Stimulated activated CD4-positive, alpha-beta T cell treated with anti-CD3 and anti-CD28 coated beads, TNF-alpha, amount 100 ng/mL, for 4 hours (primary cell): ENCODE measurements around the gene IRF5.
"Not testable (repeated sequence)": the region's sequence is repeated elsewhere in the genome, so short reads cannot be mapped to it uniquely, and the experiment has no call there.

Experiments used
- DNase-seq, 3 experiments: peaks; one replicate each; pipeline ENCODE4 v3.0.0-alpha.2; 2020; ENCODE audit warnings: low read depth in 3 of 3

Gene IRF5

DNA sequence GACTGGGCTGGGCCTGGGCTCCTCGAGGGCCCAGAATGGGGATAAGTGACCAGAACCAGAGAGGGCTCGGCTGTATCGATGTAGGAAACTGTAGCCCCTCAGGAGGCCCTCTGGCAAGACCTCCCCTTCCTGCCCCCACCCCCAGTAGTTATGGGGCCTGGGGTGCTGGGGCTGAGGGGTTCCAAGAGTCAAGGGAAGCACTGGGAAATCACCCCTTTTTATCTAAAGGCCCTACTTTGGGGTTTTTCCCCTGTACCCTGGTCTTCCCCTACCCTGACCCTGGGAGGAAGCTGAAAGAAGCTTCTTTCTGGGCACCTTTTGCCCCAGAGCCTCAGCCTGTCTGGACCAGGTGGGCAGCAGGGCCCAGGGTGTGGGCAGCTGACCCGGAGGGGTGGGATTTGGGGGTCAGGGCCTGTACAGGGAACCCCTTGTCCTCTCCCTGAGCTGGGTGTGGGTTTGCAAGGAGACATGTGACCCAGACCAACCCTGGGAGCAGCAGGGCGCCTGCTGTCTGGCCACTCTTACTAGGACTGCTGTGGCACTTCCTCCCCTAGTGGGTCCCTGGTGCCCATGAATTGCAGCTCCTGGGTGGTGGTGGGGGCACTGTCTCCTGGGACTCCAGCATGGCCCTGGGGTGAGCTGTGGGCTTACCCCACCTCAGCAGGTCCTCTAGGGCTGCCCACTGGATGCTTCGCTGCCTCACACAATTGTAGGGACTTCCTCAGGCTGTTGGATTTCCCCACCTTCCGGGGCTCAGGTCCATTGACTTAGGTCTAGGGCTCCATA is 1.5 kb downstream of the IRF5 start:
- DNase-seq = no peak

DNA sequence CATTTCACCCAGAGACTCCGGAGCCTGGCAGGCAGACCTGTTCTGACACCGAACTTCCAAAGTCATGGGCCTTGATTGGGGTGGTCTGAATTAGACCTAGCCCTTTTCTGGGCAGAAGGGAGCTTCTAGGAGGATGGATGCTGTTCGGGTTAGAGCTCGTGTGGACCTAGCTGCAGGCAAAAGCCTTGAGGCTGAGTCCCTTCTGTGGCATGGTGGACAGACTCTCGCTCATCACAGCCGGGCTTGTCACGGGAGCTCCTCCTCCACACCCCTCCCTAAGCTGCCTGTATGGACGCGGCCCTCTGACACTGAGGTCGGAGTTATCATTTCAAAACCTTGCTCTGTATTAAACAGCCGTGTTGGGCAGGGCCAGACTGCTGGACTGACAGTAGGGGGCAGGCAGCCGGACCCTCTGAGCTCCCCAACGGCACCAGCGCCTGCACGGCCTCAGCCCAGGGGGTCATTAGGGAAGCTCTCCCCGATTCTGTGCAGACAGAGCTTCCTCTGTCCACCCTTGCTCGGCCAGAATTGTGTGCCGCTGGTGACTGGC is 2.2 kb downstream of the IRF5 start:
- no peak for DNase-seq

DNA sequence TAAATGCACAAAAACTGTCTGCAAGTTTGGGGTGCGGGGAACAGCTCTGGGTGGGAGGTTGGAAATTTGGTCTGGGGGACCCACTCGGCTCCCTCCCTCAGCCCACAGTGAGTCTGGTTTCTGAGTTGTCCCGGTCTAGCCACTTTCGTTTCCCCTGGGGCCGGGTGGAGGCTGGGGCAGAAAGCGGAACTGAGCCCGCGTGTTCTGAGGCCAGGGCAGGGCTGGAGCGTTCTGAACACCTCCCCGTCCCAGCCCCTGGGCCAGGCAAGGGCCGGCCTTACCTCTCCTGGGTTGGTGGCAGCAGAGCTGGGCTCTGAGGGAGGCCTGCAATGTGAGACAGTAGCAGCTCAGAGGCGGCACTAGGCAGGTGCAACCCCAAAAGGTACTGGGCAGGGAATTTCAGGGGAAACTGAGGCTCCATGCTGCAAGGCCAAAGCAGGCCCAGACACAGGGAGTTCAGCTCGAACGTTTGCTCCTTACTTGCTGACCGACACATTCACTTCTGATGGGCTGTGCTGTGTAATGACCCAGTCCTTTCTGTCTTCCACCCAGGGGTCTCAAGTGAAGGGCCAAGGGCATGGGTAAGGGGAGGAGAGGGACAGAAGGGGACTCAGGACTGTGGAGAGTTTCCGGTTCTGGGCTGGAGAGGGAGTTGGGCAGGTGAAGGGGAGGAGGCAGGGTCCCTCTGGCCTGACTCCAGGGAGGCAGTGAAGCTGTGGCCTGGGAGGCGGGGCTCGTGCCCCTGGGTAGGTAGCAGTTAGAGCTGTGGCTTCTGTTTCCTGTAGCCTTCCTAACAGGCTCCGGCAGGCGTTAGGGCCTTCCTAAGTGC is 3.0 kb downstream of the IRF5 start:
- DNase-seq = no peak

DNA sequence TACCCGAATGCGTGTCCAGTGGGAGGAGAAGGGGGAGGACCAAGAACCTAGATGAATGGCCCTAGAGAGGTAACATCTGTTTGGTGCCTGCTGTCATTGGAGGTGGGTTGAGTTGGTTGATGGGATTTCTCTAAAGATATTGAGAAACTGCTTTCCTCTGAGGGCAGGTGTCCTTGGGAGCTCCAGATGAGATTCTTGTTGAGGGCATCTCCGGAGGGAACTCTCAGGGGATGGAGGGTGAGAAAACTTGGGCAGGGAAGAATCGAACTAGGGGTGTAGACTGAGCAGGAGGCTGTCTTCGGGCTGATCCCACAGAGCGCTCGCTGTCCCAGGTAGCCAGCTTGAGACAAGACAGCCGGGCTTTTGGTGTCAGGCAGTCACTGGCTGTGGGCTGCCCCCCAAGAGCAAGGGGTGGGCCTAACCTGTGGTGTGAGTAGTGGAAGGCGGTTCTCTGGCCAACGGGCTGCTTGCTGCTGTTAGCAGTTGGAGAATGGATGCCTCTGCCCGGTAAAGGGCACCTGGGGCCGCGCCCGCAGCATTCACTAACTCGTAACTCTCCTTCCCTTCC is 3.7 kb downstream of the IRF5 start:
- DNase-seq = no peak

DNA sequence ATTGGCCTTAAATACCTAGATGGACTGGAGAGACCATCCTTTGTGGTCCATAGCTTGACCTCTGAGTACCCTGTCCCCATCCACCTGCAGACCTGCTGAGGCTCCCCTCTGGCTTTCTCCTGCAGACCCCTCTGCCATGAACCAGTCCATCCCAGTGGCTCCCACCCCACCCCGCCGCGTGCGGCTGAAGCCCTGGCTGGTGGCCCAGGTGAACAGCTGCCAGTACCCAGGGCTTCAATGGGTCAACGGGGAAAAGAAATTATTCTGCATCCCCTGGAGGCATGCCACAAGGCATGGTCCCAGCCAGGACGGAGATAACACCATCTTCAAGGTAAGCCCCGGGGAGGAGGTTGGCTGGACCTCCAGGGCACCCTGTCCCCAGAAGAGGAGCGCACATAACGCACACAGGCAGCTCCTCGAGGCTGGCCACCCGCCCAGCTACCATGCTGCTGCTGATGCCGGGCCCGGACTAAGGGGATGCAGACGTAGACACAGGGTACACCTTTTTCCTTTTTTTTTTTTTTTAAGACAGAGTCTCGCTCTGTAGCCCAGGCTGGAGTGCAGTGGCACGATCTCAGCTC is 4.3 kb downstream of the IRF5 start:
- no peak for DNase-seq

DNA sequence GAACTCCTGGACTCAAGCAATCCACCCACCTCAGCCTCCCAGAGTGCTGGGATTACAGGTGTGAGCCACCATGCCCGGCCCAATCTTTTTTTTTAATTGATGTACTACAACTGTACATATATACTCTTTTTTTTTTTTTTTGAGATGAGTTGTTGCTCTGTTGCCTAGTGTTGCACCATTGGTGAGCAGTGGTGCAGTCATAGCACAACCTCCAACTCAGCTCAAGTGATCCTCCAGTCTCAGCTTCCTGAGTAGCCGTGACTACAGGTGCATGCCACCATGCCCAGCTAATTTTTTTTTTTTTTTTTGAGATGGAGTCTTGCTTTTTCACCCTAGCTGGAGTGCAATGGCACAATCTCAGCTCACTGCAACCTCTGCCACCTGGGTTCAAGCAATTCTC is 5.5 kb downstream of the IRF5 start:
- not testable (repeated sequence) for DNase-seq

DNA sequence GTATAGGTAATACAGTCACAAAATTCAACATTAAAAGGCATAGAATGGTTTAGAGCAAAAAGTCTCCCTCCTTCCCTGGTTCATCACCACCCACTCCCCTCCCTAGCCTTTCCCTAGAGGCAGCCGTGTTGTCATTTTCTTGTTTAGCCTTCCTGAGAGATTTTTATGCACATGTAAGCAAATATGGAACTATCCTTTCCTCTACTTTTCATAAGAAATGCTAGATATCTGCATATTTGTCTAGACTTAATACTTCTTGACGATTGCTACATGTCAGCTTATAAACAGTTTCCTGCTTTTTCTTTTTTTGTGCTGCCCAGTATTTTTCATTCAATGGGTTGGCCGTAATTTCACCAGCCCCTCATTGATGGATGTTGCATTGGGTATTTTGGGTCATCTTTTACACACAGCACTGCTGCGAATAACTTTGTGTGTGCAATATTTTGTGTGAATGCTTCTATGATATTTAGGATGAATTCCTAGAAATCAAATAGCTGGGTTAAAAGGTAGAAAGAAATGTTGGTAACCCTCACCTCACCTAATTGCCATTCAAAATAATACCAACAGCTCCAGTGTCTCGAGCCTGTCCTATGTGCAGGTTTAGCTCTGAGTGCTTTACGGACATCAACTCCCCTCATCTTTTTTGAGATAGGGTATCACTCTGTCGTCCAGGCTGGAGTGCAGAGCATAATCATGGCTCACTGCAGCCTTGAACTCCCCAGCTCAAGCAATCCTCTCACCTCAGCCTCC is 6.9 kb downstream of the IRF5 start:
- DNase-seq = no peak

DNA sequence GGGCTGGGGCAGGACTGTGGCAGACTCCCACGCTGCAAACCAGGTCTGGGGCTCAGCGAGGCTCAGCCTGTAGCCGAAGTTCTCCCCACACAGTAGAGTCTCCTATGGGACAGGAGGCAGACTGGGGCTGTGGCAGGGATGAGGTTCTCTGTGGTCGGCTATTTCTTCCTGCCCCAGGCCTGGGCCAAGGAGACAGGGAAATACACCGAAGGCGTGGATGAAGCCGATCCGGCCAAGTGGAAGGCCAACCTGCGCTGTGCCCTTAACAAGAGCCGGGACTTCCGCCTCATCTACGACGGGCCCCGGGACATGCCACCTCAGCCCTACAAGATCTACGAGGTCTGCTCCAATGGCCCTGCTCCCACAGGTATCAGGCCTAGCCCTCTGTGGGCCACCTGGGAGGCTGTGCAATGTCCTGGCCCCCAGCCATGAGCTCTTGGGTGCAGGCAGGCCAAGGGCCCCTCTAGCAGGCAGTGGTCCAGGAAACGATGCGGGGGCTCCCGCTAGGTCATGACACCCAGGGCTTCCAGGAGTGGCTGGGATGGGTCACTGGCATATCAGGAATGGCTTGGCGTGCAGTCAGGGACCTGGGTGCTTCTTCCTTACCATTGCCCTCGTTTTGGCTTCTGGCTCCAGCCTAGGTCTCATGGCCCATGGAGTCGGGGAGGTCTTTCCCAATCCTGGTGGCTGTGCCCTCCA is 8.1 kb downstream of the IRF5 start:
- DNase-seq = no peak

DNA sequence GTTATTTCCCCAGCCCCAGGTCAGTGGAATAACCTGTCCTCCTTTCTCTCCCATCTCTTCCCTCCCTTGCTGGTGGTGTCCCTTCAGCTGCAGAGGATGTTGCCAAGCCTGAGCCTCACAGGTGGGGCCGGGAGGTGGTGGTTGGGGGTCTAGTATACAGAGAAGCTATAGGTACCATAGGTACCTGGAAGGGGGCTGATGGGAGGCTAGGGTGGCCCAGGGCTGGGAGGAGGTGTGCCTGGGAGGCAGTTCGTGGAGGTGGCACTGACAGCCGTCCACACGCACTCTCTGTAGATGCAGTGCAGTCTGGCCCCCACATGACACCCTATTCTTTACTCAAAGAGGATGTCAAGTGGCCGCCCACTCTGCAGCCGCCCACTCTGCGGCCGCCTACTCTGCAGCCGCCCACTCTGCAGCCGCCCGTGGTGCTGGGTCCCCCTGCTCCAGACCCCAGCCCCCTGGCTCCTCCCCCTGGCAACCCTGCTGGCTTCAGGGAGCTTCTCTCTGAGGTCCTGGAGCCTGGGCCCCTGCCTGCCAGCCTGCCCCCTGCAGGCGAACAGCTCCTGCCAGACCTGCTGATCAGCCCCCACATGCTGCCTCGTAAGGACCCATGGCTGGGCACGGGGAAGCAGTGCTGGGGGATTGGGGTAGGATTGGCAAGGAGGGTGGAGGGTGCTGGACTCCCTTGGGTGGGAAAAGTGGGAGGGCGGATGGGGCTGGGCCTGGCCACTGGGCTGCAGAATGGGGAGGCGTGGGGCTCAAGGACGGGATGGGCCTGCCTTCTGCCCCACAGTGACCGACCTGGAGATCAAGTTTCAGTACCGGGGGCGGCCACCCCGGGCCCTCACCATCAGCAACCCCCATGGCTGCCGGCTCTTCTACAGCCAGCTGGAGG is 9.5 kb downstream of the IRF5 start:
- no peak for DNase-seq

DNA sequence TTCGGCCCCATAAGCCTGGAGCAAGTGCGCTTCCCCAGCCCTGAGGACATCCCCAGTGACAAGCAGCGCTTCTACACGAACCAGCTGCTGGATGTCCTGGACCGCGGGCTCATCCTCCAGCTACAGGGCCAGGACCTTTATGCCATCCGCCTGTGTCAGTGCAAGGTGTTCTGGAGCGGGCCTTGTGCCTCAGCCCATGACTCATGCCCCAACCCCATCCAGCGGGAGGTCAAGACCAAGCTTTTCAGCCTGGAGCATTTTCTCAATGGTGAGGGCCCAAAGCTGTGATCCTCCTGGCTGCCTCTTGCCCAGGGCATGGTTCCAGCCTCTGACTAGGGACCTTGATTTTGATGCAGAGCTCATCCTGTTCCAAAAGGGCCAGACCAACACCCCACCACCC is 10.1 kb downstream of the IRF5 start:
- no peak for DNase-seq

DNA sequence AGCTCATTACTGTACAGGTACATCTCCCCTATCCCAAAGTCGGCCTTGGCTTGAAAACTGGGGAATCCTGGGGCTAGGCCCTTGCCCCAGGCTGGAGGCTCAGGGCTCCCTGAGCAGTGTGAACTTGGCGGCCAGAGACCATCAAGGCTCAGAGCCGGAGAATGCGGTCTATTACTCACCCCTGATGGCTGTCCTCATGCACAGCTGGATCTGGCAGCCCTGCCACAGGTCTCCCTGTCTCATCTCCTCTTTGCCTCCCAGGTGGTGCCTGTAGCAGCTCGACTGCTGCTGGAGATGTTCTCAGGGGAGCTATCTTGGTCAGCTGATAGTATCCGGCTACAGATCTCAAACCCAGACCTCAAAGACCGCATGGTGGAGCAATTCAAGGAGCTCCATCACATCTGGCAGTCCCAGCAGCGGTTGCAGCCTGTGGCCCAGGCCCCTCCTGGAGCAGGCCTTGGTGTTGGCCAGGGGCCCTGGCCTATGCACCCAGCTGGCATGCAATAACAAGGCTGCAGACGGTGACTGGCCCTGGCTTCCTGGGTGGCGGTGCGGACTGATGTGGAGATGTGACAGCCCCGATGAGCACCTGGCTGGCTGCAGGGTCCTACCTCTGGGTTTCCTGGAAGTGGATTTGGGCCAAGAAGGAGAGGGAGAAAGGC is 10.7 kb downstream of the IRF5 start:
- no peak for DNase-seq

DNA sequence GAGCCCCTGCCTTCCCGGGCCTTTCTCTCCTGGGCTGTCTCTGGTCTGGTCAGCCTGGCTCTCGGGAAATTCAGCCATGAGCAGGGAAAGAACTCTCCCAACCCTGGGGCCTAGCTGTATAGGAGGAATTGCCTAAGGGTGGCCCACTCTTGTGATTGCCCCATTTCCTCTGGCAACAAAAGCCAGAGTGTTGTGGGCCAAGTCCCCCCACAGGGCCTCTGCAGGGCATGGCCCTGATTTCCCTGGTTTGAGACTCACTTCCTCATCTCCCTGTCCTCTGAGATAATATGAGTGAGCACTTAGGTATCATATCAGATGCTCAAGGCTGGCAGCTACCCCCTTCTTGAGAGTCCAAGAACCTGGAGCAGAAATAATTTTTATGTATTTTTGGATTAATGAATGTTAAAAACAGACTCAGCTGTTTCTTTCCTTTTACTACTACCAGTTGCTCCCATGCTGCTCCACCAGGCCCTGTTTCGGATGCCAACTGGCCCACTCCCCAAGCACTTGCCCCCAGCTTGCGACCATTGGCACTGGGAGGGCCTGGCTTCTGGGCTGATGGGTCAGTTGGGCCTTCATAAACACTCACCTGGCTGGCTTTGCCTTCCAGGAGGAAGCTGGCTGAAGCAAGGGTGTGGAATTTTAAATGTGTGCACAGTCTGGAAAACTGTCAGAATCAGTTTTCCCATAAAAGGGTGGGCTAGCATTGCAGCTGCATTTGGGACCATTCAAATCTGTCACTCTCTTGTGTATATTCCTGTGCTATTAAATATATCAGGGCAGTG is 11.4 kb downstream of the IRF5 start:
- no peak for DNase-seq

DNA sequence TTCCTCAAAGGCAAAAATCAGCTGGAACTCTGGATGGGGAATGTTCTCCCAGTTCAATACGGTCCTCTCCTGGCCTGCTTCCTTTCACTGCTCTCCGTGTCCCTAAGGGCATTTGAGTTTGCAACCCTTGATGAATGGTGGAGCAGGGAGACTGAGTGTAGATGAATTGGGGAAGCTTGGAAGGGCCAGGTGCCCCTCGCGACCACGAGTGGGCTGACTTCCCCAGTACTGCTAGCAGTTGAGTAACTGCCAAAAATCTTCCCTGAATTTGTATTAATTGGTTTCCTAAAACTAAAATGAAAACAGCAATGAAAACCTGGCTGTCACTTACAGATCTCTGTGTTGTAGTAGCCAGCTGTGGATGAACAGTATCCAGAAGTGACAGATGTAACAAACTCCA is 13.6 kb downstream of the IRF5 start:
- DNase-seq = no peak

DNA sequence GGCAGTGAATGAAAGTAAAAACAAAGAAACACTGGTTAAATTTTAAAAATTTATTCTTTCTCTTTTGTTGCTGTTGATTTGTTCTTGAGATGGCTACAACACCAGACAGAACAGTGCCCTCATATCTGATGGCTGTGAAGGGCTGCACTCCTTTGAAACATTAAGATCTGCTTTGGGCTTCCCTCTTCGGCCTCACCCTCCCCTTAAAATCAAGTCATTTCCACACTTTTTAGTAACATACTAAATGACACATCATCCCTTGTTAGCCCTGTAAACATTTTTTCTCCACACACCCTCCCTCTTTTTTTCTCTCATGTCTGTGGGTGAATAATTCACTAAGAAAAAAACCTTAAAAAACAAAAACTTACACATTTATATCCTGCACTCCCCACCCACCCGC is 16.4 kb downstream of the IRF5 start:
- DNase-seq = no peak

DNA sequence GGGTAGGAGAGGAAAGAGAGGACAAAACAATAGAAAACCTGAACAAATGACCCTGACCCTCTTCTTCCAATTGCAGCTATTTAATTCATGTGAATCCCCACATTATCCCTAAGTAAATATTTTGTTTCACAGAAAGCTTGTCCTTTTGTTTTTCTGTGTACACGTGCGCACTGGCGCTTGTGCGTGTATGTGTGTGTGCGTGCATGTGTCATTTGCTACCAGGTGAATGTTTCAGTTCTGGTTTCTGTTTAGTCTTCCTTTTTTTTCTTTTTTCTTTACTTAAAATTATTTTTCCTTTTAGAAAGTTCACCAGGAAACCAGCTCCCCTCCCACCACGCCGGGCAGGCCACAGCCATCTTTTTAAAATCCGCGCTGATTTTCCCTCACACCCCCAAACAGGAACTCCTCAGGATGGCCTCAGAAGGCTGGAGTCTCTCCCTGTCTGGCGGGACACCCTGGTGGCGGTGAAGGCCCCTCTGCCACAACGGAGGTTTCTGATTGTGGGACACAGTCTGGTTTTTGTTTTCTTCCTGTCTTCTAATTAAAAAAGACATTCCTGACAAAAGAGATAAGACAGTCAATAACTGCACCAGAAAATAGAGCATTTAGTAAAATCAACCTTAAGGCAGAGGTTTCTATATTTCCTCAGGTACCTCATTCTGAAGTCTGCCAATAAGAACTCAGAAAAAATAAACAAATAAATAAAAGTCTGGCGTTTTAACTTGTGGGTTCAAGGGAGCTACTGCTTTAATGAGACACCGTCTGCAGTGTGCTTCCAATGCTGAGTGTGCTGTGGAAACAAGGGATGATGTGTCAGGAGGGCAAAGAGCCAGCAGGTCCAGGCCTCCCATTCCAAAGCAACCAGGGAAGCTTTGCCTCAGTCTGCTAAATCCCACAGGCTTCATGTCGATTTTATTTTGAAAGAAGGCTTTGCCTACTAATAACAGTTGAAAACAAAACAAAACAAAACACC is 17.4 kb downstream of the IRF5 start:
- no peak for DNase-seq

DNA sequence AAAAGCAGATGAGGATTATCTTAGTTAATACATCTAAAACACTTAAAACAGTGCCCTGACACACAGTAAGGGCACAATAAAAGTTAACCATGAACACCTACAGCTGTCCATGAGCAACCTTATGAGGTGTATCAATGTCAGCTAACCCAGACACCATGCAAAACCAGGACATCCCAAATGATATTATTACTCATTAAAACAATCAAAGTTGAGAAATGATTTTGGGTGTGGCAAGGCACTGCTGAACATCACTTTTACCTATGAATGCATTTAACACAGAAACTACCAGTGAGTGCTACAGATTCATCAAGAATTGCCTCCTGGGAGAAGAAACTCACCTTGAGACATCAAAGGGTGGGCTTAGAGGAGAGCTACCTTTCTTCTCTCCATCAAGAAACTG is 18.3 kb downstream of the IRF5 start:
- DNase-seq = no peak

DNA sequence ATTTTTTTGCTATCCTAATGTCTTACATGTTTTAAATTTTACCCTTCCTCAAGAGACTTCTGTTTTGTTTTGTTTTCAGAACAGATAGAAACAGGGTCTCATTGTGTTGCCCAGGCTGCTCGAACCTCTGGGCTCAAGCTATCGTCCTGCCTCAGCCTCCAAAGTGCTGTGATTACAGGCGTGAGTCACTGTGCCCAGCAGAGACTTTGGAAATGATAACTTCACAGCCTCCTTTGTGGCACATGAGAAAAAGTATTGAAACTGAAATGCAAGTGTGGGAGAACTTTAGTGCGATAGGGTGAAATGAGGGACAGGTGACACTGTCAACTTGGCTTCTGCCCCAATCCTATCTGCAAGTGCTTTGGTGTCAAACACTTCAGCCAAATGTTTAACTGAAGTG is 21.6 kb downstream of the IRF5 start:
- no peak for DNase-seq
